HEK293T (cell line): ENCODE results near the gene CXCL1.

Experiments used
- ARNT ChIP-seq: fragments of 450-650 bp; IDR thresholded peaks from 2 replicates; pipeline ENCODE4 v1.6.1; 2017; ENCODE audit warnings: mild to moderate bottlenecking
- BHLHE40 ChIP-seq: fragments of 450-650 bp; IDR thresholded peaks from 2 replicates; pipeline ENCODE4 v1.6.1; 2016; ENCODE audit warnings: mild to moderate bottlenecking, moderate library complexity, borderline replicate concordance
- ELF4 ChIP-seq: fragments of 450-650 bp; IDR thresholded peaks from 2 replicates; pipeline ENCODE4 v1.6.1; 2017; ENCODE audit warnings: antibody characterized with exemption
- FOXA1 ChIP-seq: fragments of 450-650 bp; IDR thresholded peaks from 2 replicates; pipeline ENCODE4 v1.6.1; 2016; ENCODE audit warnings: mild to moderate bottlenecking
- FOXM1 ChIP-seq: fragments of 450-650 bp; IDR thresholded peaks from 2 replicates; pipeline ENCODE4 v1.6.1; 2017; ENCODE audit warnings: mild to moderate bottlenecking, borderline replicate concordance
- HDGF ChIP-seq: fragments of 450-650 bp; IDR thresholded peaks from 2 replicates; pipeline ENCODE4 v1.6.1; 2017; ENCODE audit warnings: antibody characterized with exemption, borderline replicate concordance
- L3MBTL2 ChIP-seq: fragments of 450-650 bp; conservative IDR thresholded peaks from 2 replicates; pipeline ENCODE4 v1.6.1; 2016; ENCODE audit warnings: mild to moderate bottlenecking
- LEF1 ChIP-seq: fragments of 450-650 bp; IDR thresholded peaks from 2 replicates; pipeline ENCODE4 v1.6.1; 2017; ENCODE audit warnings: mild to moderate bottlenecking, borderline replicate concordance
- NFRKB ChIP-seq: fragments of 450-650 bp; IDR thresholded peaks from 2 replicates; pipeline ENCODE4 v1.6.1; 2016; ENCODE audit warnings: mild to moderate bottlenecking, moderate library complexity
- PKNOX1 ChIP-seq: fragments of 450-650 bp; IDR thresholded peaks from 2 replicates; pipeline ENCODE4 v1.6.1; 2016
- SUZ12 ChIP-seq: fragments of 450-650 bp; IDR thresholded peaks from 2 replicates; pipeline ENCODE4 v1.6.1; 2016; ENCODE audit warnings: mild to moderate bottlenecking
- TARDBP ChIP-seq: fragments of 450-650 bp; IDR thresholded peaks from 2 replicates; pipeline ENCODE4 v1.6.1; 2016
- ZNF384 ChIP-seq: fragments of 450-650 bp; IDR thresholded peaks from 2 replicates; pipeline ENCODE4 v1.6.1; 2016

GRCh38 chr4:73848183-73848777 is 20.9 kb upstream of the CXCL1 start:
- TF ChIP-seq SUZ12 (no peak), ZNF384 (no peak), FOXA1 (no peak), BHLHE40 (no peak), ARNT (no peak), ELF4 (no peak), PKNOX1 (no peak), FOXM1 (no peak), TARDBP (no peak), NFRKB (no peak), HDGF (no peak), LEF1 (no peak), L3MBTL2 (no peak)
